A673 (cell line): ENCODE results near the gene UNC5A.

Experiments
- EZH2 ChIP-seq: fragments of 200-600 bp; sonication (generic); IDR thresholded peaks from 2 replicates; pipeline ENCODE4 v1.6.1; 2017; ENCODE audit warnings: borderline replicate concordance, low read depth, mild to moderate bottlenecking, mixed read lengths, antibody characterized with exemption, low read length; ENCODE audit not compliant: poor library complexity, severe bottlenecking
- TF ChIP-seq, protein P1 (sequence below): fragments of 300-800, 200-600 bp; sonication (generic); conservative IDR thresholded peaks from 2 replicates; pipeline ENCODE4 v1.5.1; 2017; ENCODE audit warnings: low read depth, mild to moderate bottlenecking, antibody characterized with exemption, low read length, moderate library complexity, mixed read lengths

DNA sequence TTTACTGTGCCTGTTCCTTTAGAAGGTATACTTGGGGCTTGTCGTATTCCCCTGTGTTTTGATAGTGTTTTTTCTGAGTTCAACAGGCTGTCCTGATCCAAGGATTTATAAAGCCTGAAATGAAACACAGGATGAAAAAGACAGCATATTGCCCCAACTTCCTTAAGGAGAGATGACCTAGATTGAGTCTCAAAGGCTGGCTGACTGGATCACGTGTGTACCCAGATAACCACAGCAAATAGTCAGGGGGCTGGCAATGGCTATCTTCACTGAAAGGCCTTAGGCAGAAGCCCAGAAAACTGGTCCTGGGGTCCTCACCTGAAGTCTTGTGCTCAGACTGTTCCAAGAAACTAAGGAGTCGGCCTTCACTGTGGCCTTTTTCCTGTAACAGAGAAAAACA, 96.4 kb downstream of the UNC5A start:
- no peak for TF ChIP-seq EZH2
- TF ChIP-seq, protein P1, sequence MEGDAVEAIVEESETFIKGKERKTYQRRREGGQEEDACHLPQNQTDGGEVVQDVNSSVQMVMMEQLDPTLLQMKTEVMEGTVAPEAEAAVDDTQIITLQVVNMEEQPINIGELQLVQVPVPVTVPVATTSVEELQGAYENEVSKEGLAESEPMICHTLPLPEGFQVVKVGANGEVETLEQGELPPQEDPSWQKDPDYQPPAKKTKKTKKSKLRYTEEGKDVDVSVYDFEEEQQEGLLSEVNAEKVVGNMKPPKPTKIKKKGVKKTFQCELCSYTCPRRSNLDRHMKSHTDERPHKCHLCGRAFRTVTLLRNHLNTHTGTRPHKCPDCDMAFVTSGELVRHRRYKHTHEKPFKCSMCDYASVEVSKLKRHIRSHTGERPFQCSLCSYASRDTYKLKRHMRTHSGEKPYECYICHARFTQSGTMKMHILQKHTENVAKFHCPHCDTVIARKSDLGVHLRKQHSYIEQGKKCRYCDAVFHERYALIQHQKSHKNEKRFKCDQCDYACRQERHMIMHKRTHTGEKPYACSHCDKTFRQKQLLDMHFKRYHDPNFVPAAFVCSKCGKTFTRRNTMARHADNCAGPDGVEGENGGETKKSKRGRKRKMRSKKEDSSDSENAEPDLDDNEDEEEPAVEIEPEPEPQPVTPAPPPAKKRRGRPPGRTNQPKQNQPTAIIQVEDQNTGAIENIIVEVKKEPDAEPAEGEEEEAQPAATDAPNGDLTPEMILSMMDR, result no peak
